HL-60 (cell line): Measurements from ENCODE around the gene FLNC.

Experiments used
- CTCF ChIP-seq: IDR thresholded peaks from one replicate; pipeline ENCODE4 v1.5.1; 2011; ENCODE audit warnings: low read length, control low read depth, inconsistent platforms; ENCODE audit not compliant: insufficient read depth
- POLR2AphosphoS5 ChIP-seq: IDR thresholded peaks from 2 replicates; pipeline ENCODE4 v1.6.1; 2012; ENCODE audit warnings: low read depth
- SPI1 ChIP-seq: IDR thresholded peaks from 2 replicates; pipeline ENCODE4 v1.6.1; 2012; ENCODE audit warnings: low read depth, mild to moderate bottlenecking, borderline replicate concordance

- TF ChIP-seq CTCF = no peak
- no peak for TF ChIP-seq POLR2AphosphoS5
- no peak for TF ChIP-seq SPI1
Measured at GRCh38 chr7:128902761-128903585, 72.8 kb downstream of the FLNC start.
